SK-N-SH treated with all-trans-retinoic acid at 6 μM for 48 hours (cell line): Measurements from ENCODE around the gene COL26A1.

Experiments used
- ARNTL ChIP-seq: fragments of 450-650 bp; formaldehyde crosslinking; IDR thresholded peaks from 2 replicates; pipeline ENCODE4 v1.5.0; 2020; ENCODE audit warnings: low read depth, mild to moderate bottlenecking, moderate library complexity, borderline replicate concordance
- ESRRG ChIP-seq: fragments of 250-450 bp; sonication (Bioruptor Pico); IDR thresholded peaks from 2 replicates; pipeline ENCODE4 v1.6.1; 2021; ENCODE audit warnings: mild to moderate bottlenecking
- OSR1 ChIP-seq: fragments of 250-450 bp; sonication (Bioruptor Pico); IDR thresholded peaks from 2 replicates; pipeline ENCODE4 v1.8.0; 2022; ENCODE audit warnings: moderate library complexity, mild to moderate bottlenecking, inconsistent platforms
- PPARA ChIP-seq: fragments of 250-450 bp; sonication (Bioruptor Pico); IDR thresholded peaks from 2 replicates; pipeline ENCODE4 v1.5.0; 2020; ENCODE audit warnings: mild to moderate bottlenecking, borderline replicate concordance
- ZNF8 ChIP-seq: fragments of 450-650 bp; formaldehyde crosslinking; IDR thresholded peaks from 2 replicates; pipeline ENCODE4 v1.5.0; 2020; ENCODE audit warnings: mild to moderate bottlenecking, moderate library complexity
- TF ChIP-seq, protein P1 (sequence below): fragments of 250-450 bp; sonication (Bioruptor Pico); IDR thresholded peaks from 2 replicates; pipeline ENCODE4 v1.5.1; 2020; ENCODE audit warnings: low read depth, mild to moderate bottlenecking, moderate library complexity
- TF ChIP-seq, protein P2 (sequence below): fragments of 250-450 bp; sonication (Bioruptor Pico); IDR thresholded peaks from 2 replicates; pipeline ENCODE4 v1.5.1; 2021; ENCODE audit warnings: mild to moderate bottlenecking, moderate library complexity
- TF ChIP-seq, protein P3 (sequence below): fragments of 250-450 bp; sonication (Bioruptor Pico); IDR thresholded peaks from 2 replicates; pipeline ENCODE4 v1.8.0; 2020; ENCODE audit warnings: mild to moderate bottlenecking, moderate library complexity, borderline replicate concordance

DNA sequence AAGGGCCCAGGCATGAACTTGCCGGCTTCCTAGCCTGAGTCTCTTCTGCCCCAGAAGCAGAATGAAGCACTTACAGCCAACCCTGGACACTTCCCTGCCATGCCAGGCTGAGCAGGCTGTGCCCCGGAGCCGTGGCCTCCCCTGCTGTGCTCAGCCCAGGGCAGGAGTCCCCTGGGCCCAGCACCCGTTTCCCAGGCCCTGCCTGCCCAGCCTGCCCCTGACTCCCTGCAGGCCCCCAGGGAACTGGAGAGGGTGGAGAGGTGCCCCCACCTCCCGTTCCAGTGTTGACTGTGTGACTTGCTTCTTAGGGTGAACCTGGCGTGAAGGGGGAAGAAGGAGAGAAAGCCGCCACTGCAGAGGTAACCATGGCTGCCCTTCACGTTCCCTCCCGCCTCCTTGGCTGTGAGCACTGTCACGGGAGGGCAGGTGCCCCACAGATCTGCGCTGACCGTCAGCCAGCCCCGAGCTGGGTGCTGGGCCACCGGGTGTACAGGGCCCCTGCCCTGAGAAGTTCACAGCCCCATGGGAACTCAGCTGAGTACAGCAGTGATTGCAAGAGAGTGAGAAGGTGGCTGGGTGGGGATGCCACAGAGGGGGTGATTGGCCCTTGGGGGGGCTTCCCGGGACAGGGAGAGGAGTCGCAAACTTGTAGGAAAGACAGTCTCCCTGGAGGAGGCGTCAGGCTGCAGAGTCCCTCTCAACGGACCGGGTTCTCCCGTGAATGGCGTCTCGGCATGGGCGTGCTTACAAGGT is 190.5 kb downstream of the COL26A1 start:
- TF ChIP-seq ARNTL (CRISPR knock-in tag) = no peak
- TF ChIP-seq, protein P1, sequence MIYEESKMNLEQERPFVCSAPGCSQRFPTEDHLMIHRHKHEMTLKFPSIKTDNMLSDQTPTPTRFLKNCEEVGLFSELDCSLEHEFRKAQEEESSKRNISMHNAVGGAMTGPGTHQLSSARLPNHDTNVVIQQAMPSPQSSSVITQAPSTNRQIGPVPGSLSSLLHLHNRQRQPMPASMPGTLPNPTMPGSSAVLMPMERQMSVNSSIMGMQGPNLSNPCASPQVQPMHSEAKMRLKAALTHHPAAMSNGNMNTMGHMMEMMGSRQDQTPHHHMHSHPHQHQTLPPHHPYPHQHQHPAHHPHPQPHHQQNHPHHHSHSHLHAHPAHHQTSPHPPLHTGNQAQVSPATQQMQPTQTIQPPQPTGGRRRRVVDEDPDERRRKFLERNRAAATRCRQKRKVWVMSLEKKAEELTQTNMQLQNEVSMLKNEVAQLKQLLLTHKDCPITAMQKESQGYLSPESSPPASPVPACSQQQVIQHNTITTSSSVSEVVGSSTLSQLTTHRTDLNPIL (CRISPR knock-in tag) = no peak
- TF ChIP-seq ZNF8 (CRISPR knock-in tag) = no peak
- no peak for TF ChIP-seq ESRRG
- TF ChIP-seq OSR1 = no peak
- no peak for TF ChIP-seq PPARA (CRISPR knock-in tag)
- TF ChIP-seq, protein P2, sequence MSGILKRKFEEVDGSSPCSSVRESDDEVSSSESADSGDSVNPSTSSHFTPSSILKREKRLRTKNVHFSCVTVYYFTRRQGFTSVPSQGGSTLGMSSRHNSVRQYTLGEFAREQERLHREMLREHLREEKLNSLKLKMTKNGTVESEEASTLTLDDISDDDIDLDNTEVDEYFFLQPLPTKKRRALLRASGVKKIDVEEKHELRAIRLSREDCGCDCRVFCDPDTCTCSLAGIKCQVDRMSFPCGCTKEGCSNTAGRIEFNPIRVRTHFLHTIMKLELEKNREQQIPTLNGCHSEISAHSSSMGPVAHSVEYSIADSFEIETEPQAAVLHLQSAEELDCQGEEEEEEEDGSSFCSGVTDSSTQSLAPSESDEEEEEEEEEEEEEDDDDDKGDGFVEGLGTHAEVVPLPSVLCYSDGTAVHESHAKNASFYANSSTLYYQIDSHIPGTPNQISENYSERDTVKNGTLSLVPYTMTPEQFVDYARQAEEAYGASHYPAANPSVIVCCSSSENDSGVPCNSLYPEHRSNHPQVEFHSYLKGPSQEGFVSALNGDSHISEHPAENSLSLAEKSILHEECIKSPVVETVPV (CRISPR knock-in tag) = no peak
- TF ChIP-seq, protein P3, sequence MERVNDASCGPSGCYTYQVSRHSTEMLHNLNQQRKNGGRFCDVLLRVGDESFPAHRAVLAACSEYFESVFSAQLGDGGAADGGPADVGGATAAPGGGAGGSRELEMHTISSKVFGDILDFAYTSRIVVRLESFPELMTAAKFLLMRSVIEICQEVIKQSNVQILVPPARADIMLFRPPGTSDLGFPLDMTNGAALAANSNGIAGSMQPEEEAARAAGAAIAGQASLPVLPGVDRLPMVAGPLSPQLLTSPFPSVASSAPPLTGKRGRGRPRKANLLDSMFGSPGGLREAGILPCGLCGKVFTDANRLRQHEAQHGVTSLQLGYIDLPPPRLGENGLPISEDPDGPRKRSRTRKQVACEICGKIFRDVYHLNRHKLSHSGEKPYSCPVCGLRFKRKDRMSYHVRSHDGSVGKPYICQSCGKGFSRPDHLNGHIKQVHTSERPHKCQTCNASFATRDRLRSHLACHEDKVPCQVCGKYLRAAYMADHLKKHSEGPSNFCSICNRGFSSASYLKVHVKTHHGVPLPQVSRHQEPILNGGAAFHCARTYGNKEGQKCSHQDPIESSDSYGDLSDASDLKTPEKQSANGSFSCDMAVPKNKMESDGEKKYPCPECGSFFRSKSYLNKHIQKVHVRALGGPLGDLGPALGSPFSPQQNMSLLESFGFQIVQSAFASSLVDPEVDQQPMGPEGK (CRISPR knock-in tag) = no peak
